Left renal pelvis (tissue), 4 donors: ENCODE measurements around the gene IQGAP2. TPM values are rescaled to one million over a fixed set of nuclear protein-coding genes. Genes with fewer than 3 reads are reported as not detected.
A peak's percentile ranks its signal among the peaks of the same experiment; 100 is the strongest.
"Not testable (repeated sequence)": the region's sequence is repeated elsewhere in the genome, so short reads cannot be mapped to it uniquely, and the experiment has no call there.

Source experiments
- DNase-seq, 4 donors: peaks; one replicate each; pipeline ENCODE4 v3.0.0-alpha.2; 2013; ENCODE audit warnings: low read depth in 4 of 4, low spot score in 3 of 4
- polyA plus RNA-seq, 4 donors: library from polyadenylated mRNA; unstranded; fragments of 120-200 nt; gene quantifications; one replicate each; pipeline ENCODE4 v1.2.1, GENCODE V29; 2013; ENCODE audit not compliant: insufficient read length in 4 of 4

IQGAP2 gene
- polyA plus RNA-seq, 4 donors, result 20.0 to 72.1 (median 68.3) TPM

GRCh38 chr5:76674330-76675066, 271.4 kb downstream of the IQGAP2 start:
- DNase-seq, result no peak

- DNase-seq, result no peak
Observed at GRCh38 chr5:76675364-76675763, 272.3 kb downstream of the IQGAP2 start.

- no peak for DNase-seq
Observed at GRCh38 chr5:76677849-76678472, 274.9 kb downstream of the IQGAP2 start.

GRCh38 chr5:76679231-76679630, 276.1 kb downstream of the IQGAP2 start:
- no peak for DNase-seq

GRCh38 chr5:76680826-76681225, 277.7 kb downstream of the IQGAP2 start:
- DNase-seq, result not testable (repeated sequence)

GRCh38 chr5:76681287-76681686, 278.2 kb downstream of the IQGAP2 start:
- no peak for DNase-seq

- no peak for DNase-seq
Observed at GRCh38 chr5:76682387-76682786, 279.3 kb downstream of the IQGAP2 start.

GRCh38 chr5:76683816-76684731, 281.0 kb downstream of the IQGAP2 start:
- no peak for DNase-seq

GRCh38 chr5:76684756-76685519, 281.9 kb downstream of the IQGAP2 start:
- no peak for DNase-seq

GRCh38 chr5:76685704-76686103, 282.6 kb downstream of the IQGAP2 start:
- DNase-seq, result no peak

GRCh38 chr5:76688212-76688611, 285.1 kb downstream of the IQGAP2 start:
- DNase-seq, result no peak

GRCh38 chr5:76688836-76689235, 285.8 kb downstream of the IQGAP2 start:
- DNase-seq, result no peak

- DNase-seq, result no peak
Observed at GRCh38 chr5:76689321-76690036, 286.4 kb downstream of the IQGAP2 start.

GRCh38 chr5:76690037-76690679, 287.1 kb downstream of the IQGAP2 start:
- no peak for DNase-seq

GRCh38 chr5:76690704-76691466, 287.8 kb downstream of the IQGAP2 start:
- no peak for DNase-seq

GRCh38 chr5:76691467-76692273, 288.6 kb downstream of the IQGAP2 start:
- DNase-seq, result peak in 2 of 4 donors; percentile 21 to 27

GRCh38 chr5:76692274-76692540, 289.1 kb downstream of the IQGAP2 start:
- DNase-seq, result no peak

GRCh38 chr5:76692651-76693050, 289.6 kb downstream of the IQGAP2 start:
- no peak for DNase-seq
